Umbilical cord (tissue), 2 donors: Measurements from ENCODE around the gene IDI1. TPM values are rescaled to one million over a fixed set of nuclear protein-coding genes. Genes with fewer than 3 reads are reported as not detected.
"Not testable (repeated sequence)": the region's sequence is repeated elsewhere in the genome, so short reads cannot be mapped to it uniquely, and the experiment has no call there.

Experiments used
- DNase-seq: peaks from one replicate; pipeline ENCODE4 v3.0.0-alpha.2; 2015; ENCODE audit warnings: low spot score
- total RNA-seq: library from RNA; depleted of rRNA; stranded (reverse); fragments of >200 nt; gene quantifications from one replicate; pipeline ENCODE4 v1.2.3, GENCODE V29; 2014; ENCODE audit warnings: low replicate concordance; ENCODE audit not compliant: insufficient read depth

The IDI1 gene
- total RNA-seq, 1 donor from 2014 or later, result 39.0 TPM

DNA sequence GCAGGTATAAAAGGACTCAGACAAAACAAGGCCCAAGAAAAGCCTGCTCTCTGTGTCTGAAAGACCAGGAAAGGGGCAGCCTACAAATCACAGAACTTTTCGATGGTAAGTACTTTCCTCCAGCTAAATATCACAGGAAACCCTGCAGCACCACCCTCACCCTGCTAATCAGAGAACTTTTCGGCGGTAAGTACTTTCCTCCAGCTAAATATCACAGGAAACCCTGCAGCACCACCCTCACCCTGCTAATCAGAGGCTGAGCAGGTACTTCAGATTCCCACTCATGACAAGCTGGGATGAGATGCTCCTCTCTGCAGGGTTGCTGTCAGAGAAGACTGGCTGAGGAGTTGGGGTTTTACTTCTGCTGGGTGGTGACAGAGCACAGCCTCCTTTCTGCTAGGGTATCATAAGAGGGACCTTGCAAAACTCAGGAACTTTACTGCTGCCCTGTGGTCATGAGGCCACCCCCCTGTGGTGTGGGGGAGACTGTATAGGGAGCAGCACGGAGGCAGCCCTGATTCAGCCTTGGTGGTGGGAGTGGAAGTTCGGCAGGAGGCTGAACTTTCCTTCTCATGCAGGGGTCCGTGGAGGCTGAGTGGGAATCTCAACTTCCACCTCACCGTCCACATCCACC, 14.4 kb upstream of the IDI1 start:
- DNase-seq, result no peak

DNA sequence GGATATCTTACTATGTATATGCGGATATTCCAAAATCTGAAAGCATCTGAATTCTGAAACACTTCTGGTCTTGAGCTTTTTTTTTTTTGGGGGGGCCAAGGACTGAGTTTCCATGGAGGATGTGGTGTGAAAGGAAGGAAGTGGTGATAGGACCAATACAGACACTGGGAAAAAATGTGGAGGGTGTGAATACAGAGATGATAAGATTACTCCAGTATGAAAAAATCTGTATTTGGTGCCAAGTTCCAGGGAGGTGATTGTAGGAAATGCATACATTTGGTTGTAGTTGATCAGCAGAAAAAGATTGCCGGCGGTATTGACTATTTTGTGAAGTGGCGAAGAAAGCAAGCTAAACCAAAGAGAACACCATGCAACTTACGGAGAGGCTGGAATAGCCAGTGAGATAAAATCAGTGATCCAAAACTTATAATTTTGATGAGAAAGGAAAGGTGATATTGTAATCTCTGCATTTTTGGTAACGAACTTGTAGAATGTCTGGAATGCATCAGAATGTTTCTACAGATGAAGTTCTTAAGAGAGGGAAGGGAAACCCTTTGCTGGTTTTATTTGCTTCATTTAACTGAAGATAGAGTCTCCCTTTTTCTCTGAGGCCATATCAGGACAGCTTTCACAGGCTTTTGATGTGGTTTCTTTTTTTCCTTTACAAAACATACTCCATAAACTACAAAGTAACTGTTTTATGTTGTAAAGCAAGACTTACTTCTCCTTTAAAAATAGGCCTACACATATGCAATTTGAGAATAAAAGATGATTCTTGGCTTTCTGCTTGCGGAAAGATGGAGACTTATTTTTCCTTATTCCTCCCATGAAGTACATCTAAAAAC, 13.2 kb upstream of the IDI1 start:
- peak; percentile 73 for DNase-seq

DNA sequence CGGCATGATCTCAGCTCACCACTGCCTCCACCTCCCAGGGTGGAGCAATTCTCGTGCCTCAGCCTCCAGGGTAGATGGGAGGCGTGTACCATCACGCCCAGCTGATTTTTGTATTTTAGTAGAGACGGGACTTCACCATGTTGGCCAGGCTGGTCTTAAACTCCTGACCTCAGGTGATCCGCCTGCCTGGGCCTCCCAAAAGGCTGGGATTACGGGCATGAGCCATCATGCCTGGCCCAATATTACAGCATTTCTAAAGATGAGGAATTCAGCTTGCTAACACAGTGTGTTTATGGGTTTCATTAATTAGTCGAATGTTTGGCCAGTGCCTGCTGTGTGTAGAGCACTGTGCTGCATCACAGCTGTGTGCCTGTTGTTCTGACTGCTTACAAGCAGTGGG, 11.0 kb upstream of the IDI1 start:
- peak; percentile 13 for DNase-seq

DNA sequence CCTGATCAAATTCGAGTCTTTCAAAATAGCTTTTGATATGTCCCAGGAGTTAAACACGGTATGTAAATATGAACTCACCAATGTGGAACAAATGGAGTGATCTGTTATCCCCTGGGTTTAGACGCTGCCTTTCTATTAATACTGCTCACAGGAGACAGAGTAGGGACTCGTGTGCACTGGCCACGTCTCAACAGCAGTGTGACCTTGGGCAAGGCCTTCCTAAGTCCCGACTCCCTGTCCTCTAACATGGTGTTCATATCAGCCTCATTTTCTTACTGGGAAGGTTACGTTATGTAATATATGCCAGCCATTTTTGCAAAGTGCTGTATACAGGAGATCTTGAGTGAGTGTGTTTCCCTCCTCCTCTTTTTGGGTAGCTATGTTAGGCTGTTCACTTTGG, 9.1 kb upstream of the IDI1 start:
- no peak for DNase-seq

DNA sequence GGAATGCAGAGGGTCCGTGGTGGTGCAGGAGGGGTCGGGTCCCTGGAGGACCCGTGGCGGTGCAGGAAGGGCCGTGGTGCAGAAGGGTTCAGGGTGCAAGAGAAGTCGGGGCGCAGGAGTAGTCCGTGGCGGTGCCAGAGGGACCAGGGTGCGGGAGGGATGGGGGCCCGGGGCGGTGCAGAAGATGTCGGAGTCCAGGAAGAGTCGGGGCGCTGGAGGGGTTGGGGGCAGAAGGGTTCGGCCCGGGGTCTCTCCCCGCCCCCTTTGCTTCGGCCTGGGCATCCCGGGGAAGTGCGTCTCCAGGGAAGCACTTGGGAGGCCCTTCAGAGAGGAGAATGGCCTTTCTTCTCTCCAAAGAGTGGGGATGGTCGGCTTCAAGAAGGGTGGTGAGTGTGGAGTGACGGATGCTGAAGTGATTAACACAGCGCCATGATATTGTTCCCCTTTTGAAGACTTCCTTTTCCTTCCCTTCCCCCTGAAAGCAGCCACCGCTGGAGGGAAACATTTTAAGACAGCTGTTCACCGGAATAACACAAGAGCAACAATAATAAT, 8.3 kb upstream of the IDI1 start:
- peak; percentile 15 for DNase-seq

DNA sequence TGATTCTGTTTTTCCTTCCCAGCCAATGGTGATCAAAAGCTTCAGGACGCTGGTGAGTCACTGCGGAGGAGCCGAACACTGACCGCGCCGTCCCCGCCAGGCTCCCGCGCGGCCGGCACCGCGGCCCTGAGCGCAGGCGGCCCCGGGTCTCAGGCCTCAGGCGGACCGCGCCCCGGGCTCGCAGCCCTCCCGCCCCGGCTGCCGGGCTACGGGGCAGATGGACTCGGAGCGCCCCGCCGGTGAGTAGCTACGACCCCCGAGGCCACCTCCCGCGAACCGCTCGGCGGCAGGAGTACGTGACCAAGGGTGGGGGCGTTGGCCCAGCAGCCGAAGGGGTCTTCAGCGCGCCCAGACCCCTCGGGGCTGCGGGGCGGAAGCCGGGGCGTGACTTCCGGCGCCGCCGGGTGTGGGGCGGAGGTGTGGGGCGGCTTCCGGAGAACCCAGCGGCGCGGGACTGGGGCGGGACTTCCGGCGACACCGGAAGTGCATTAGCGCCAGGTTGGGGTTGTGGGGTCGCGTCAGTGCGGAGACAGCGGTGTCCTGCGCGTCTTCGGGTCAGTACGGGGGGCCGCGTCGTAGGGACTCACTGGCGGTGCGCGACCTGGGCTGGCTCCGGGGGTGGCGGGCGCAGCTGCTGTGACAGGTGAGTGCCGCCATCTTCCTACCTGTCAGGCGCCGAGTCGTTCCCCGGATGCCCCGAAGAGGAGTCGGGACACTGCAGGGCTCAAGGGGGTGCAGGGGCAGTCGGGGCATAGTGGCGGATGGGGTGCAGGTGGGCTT, 7.6 kb upstream of the IDI1 start, which contains the start of gene WDR37:
Gene WDR37, plus strand, starts transcription at position 60 of the 780 bp plus-strand sequence. CDS start 15,771 bp downstream, outside the sequence.
- peak; percentile 87 for DNase-seq

DNA sequence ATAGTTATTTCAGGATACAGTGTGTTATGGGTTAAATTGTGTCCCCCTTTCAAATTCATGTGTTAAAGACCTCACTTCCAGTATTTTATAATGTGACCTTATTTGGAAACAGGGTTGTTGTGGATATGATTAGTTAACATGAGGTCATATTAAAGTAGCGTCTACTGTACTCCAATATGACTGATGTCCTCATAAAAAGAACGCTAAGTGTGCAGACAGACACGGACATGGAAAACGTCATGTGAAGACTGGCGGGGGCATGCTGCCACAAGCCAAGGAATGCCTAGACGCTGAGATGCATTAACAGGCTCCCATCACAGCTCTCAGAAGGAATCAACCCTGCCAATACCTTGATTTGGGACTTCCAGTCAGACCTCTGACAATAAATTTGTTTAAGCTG, 5.8 kb upstream of the IDI1 start:
- peak; percentile 40 for DNase-seq

DNA sequence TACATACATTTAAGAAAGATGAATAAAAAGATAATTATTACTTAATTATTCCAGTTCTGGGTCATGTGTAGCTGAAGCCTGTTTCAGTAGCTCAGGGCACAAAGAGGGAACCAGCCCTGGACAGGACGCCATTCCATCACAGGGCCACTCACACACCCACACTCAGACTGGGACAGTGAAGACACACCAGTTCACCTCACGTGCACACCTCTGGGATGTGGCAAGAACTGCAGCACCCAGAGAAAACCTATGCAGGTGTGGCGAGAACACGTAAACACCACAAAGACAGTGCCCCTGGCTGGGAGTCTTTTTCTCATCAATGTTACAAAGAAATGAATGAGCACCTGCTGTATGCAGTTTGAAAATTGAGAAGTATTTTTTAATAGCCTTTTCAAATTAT, 1.6 kb upstream of the IDI1 start:
- DNase-seq, result no peak

DNA sequence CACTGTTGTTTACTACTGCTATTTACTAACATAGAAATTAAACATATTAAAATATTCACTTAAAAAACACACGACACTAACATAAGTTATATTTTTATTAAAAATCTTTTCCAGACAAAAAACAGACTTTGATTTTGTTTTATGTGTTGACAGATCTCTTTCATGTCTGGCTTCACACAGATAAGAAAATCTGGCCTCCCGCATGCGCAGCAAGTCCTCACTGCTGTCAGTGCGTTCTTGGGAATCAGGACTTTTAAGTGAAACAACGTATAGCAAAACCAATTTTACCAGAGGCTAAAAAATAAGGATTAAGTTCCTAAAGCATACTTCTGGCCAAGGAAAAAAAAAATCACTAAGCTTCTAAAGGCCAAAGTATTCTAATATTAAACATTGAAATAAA, 1.2 kb upstream of the IDI1 start:
- DNase-seq, result peak; percentile 76

DNA sequence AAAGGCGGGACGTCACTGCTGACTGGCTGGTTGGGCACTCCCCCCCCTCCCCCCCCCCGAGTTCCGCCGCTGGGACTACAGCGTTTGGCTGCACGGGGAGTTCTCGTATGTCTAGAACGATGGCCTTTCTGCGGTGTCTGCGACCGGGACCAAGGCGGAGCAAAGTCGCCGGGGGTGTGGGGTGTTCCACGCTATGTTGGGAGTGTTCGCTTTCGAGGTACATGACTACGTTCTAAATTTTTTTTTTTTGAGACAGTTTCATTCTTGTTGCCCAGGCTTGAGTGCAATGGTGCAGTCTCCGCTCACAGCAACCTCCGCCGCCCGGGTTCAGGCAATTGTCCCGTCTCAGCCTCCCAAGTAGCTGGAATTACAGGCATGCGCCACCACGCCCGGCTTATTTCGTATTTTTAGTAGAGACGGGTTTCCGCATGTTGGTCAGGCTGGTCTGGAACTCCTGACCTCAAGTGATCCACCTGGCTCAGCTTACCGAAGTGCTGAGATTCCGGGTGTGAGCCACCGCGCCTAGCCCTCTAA, 573 bp upstream of the IDI1 start:
- DNase-seq, result no peak

DNA sequence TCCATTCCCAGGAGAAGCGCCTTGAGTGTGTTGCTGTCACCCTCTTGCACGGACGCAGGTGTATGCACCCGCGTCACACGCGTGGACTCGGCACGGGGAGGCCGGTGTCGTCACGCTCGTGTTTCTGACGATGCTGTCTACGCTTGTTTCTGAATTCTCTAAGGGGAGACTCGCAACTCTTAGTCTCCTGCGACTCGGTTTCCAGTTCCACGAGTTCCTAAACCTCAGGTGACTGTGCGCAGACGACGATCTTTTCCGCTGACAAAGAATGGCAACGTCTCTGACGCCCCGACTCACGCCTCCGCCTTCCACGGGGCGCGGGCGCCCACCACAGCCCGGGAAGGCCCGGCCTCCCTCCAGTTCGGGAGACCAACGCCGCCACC, 579 bp downstream of the IDI1 start:
- DNase-seq, result no peak

DNA sequence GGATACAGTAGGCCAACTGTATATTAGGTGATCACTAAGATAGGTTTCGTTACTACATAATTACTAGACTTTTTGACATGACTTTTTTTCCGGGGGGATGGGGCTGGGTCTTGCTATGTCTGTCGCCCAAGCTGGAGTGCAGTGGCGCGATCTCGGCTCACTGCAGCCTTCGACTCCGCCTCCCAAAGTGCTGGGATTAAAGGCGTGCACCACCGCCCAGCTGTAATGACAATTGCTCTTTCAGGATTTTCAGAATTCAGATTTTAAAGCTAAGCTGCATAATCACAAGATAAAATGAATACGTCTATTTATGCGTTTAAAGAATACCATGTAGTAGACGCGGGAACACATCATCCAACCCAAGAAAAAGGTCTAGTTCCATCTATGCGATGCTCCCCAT, 982 bp downstream of the IDI1 start:
- DNase-seq, result no peak

DNA sequence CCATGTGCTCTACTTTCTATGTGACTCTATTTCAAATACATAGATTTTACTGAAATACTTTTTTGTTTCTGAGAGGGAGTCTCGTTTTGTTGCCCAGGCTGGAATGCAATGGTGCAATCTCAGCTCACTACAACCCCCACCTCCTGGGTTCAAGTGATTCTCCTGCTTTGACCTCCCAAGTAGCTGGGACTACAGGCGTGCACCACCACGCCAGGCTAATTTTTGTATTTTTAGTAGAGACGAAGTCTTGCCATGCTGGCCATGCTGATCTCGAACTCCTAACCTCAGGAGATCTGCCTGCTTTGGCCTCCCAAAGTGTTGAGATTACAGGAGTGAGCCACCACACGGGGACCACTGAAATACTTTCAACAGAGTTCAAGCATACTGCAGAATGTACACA, 3.5 kb downstream of the IDI1 start:
- DNase-seq, result no peak

DNA sequence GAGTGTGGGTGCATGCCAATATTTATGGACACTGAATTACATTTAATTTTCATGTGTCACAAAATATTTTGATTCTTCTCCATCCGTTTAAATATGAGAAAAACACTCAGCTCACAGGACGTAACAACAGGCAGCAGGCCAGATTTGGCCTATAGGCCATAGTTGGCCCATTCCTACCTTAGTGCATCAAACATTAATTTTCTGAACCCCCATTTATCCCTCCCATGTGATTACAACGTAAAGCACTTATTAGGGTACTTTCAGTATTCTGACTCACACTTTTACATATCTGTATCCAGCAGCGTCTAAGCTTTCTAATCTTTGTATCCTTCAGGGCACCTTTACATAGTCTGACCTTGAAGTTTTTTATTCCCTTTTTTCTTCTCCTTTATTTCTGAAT, 4.0 kb downstream of the IDI1 start:
- no peak for DNase-seq

DNA sequence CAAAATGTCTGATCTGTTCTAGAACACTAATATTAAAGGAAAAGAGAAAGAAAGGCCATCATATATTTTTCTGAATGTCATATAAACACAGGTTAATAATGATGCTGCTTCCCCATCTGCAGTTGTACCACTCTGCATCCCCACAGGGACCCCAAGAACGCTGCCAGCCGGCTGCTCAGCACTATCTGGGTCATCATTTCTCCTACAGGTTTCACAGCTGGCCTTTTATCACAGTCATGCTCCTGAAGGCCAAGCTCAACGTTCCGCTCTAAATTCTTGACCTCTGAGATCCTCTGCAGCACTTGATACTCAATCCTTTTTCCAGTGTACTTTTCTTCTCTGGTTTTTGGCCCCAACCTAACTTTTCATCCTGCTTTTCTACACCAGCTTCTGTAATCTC, 4.8 kb downstream of the IDI1 start:
- no peak for DNase-seq

DNA sequence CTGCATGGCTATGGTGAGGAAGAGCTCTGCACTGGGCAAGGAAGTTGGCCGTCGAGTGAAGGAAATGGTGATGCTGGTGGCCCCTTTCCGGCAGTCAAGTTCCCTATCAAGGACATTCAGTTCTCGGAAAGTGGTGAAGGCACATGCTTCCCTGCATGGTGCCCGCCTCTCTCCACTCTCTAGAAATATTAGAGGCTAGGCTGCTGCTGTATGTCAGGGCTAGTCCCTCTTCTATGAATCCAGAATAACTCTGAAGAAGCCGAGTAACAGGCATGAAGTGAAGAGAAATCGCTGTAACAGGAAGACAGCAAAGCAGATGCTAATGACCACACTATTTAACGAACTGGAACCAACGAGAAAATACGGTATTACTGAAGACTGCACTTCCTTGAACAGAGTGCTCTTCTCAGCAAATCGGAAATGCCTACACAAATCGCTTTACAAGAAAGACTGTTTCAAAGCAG, 5.4 kb downstream of the IDI1 start:
- peak; percentile 23 for DNase-seq

DNA sequence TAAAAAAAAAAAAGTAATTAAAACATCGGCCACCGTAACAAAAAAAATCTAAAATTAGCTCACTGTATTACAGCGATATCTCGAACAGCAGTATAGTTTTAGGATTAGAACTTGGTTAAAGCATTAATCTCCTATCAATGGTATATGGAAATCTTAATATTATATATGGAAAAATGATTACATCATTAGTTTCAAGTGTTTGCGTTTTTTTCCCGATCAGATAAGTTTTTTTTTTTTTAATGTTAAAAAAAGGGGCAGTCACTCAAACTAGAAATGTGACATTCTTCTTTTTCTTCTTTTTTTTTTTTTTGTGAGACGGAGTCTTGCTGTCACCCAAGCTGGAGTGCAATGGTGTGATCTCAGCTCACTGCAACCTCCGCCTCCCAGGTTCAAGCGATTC, 7.4 kb downstream of the IDI1 start:
- DNase-seq, result no peak

DNA sequence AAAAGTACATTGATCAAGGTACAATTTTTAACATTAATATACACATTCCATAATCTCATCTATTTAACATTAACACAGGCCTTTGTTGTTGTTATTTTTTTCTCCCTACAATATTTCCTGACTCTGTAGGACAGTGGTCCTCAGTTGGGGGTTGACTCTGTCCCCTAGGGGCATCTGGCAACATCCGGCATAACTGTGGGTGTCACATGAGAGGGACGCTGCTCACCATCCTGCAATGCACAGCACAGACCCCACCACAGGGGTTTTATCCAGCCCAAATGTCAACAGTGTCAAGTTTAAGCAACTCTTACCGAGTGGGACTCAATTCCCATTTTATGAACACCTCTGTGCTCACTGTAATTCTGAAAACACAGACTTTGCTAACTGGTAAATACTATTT, 8.8 kb downstream of the IDI1 start:
- DNase-seq, result no peak

DNA sequence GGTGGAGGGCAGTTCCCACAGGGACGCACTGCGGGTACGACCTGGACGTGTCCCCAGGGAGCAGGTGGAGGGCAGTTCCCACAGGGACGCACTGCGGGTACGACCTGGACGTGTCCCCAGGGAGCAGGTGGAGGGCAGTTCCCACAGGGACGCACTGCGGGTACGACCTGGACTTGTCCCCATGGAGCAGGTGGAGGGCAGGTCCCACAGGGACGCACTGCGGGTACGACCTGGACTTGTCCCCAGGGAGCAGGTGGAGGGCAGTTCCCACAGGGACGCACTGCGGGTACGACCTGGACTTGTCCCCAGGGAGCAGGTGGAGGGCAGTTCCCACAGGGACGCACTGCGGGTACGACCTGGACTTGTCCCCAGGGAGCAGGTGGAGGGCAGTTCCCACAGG, 10.2 kb downstream of the IDI1 start:
- DNase-seq, result not testable (repeated sequence)

DNA sequence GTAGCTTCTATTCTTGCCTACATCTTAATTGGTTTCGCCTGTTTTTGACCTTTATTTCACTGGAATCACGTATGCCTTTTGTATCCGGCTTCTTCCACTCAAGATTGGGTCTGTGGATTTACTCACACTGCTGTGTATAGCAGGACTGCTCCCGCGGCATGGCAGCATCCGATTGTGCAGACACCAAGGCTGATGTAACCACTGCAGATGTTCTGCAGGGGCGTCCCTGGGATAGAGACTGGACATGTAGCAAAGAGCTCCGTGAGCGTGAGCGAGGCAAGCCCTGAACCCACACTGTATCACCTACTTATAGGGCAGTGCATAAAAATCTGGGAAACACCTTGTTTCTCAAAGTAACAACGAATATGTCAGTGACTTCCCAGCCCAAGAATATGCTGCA, 11.8 kb downstream of the IDI1 start:
- DNase-seq, result no peak

DNA sequence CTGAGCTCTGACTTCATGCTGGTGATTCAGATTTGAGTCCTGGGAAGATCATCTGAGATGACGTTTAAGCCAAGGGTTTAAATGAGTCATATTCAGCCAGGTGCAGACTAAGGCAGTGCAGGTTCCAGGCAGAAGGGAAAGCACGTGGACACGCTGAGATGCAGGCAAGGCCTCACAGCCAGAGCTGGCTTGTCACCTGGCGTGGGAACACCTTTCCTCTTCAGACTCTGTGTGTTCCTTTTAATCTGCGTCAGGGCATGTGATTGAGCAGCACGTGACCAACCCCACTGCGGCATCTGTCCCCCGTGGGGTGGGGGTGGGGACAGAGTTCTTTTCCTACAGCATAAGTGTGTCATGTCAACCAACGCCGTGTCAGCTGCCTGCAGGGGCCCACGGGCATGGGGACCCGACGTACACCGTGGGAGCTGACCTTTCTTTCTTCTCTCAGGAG, 12.6 kb downstream of the IDI1 start:
- no peak for DNase-seq

DNA sequence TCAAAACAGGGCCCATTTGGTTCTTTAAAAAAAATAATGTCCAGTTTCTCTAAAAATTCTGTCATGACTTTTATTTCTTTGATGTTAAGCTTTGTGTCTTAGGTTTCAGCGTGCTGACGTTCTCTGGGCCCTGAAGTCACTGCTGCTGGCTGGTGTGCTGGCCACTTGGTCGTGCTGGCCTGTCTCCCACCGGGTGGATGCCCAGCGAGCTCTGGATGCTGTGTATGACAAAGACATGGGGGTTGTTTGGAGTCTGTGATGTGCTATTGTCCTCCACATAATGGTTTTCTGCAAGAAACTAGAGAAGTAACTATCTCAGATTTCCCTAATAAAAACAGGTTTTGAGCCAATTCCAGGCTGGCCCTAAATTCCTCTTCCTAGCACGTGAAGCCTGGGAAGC, 13.7 kb downstream of the IDI1 start:
- peak; percentile 16 for DNase-seq
